ENCODE data around the gene RAB30.

RAB30 gene

GRCh38 chr11:83041126-83041525 is 30.6 kb downstream of the RAB30 start:
- DNase-seq (ENCODE audit: low spot score) = no peak
- no peak for FAIRE-seq

- no peak for FAIRE-seq
- DNase-seq (ENCODE audit: low spot score) = no peak
Observed at GRCh38 chr11:83039566-83039965, 32.1 kb downstream of the RAB30 start.

DNA sequence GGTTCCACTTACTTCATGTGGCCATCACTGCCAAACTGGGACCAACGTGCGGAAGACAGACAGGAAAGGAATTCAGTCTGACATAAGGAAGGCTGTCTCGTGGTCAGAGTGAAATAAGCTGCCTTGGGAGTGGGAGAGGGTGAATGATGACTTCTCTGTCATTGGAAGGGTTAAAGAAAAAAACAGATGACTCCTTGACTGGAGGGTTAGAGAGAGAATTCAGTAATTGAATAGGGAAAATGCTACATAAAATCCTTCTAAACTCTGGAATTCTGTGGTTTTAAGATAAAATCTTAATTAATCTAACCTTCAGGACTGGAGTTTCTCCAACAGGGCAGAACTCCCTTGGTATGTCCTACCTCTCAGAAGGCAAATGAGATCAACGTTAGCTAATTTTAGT is 33.8 kb downstream of the RAB30 start:
- DNase-seq (ENCODE audit: low spot score) (no peak), FAIRE-seq (no peak)

- FAIRE-seq = no peak
- no peak for DNase-seq (ENCODE audit: low spot score)
Observed at GRCh38 chr11:83036701-83037100, 35.0 kb downstream of the RAB30 start.

DNA sequence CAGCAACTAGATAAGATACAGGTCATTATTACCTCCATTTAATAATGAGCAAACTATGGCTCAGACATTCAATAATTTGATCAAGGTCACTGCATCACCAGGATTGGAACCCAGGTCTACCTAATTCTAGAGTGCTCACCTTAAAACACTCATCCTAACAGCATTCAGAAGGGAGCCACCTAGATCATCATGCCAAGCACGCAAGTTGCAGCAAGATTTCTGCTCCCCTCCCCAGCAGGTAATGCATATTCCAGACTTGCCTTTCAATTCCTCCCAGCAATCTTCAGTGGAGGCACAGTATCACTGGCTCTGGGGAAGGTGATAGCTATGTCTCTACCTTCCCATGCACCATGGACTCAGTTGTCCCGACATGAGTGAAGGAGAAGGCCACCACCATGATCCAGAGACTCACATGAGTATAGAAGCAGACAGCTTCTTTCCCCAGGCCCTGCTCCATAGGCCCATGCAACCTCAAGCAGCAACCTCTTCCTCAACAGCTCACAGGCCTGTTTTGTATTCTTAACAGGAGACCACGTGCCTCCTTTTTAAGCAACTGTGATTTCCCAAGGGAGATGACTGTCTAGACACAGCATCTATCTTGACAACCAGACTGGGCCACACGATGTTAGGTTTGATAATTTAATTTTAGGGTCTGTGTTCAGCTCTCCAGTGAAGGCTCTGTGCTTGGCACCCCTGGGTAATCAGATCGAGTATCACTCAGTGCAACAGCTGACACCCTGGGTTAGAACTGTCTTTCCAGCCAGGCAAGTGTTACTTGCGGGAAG is 36.4 kb downstream of the RAB30 start:
- FAIRE-seq (no peak), DNase-seq (ENCODE audit: low spot score) (no peak)

DNA sequence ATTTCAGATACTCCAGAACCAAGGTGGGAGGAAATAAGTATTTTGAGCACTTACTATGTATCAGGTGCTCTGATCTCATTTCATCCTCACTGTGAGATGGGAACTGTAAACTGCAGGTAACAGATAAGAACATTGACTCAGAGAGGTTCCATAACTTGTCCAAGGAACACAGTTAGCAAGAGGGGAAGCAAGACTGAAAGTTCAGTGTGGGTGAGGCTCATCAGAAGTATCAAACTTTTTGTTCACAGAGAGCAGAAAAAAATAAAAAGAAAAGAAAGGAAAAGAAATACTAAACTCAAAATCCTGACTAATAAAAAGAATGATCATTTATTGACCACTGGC is 37.1 kb downstream of the RAB30 start:
- DNase-seq (ENCODE audit: low spot score) (no peak), FAIRE-seq (no peak)

GRCh38 chr11:83033972-83034672 is 37.6 kb downstream of the RAB30 start:
- DNase-seq (ENCODE audit: low spot score) = peak; percentile 36

GRCh38 chr11:83033371-83033770 is 38.3 kb downstream of the RAB30 start:
- DNase-seq (ENCODE audit: low spot score) (no peak), FAIRE-seq (no peak)

More at GRCh38 chr11:83033972-83034672, 37.6 kb downstream of the RAB30 start:
- no peak for FAIRE-seq

GRCh38 chr11:83031127-83031526 is 40.6 kb downstream of the RAB30 start:
- no peak for FAIRE-seq

DNA sequence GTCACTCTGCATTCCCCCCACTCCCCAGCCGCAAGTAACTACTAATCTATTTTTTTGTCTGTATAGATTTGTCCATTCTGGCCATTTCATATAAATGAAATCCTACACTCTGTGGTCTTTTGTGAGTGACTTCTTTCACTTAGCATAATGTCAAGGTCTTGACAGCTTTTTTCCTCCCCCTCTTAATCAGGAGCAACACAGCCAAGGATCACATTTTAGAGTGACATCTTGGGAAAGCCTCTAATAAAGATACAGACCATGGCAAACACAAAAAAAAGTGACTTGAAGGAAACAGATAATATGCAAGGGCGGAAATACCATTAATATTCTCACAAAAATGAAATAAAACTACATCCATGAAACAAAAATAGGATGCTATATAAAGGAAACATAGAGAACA is 43.9 kb downstream of the RAB30 start:
- DNase-seq (ENCODE audit: low spot score) = no peak
- FAIRE-seq = no peak

More at GRCh38 chr11:83031127-83031526, 40.6 kb downstream of the RAB30 start:
- no peak for DNase-seq (ENCODE audit: low spot score)

- no peak for FAIRE-seq
Observed at GRCh38 chr11:83027289-83027688, 44.4 kb downstream of the RAB30 start.

GRCh38 chr11:83026229-83026628 is 45.5 kb downstream of the RAB30 start:
- FAIRE-seq = no peak

More at GRCh38 chr11:83027289-83027688, 44.4 kb downstream of the RAB30 start:
- no peak for DNase-seq (ENCODE audit: low spot score)

DNA sequence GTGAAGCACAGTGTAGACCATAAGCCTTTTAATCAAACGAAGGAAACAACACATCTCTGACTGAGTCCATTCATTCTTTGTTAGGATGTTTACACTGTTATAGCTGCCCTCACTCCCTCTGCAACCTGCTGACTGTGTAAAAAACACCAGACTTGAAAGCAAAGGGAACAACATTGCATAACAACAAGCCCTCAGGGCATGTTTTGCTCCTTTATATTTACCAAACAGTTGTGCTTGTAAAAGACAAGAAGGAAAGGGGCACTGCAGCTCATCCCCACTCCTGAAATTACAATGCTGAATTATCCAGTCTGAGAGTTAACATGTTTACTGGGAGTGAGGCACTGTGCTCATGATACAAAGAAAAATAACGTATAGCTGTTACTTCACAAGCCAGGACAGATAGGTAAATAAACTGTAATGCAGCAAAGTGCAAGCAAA is 46.4 kb downstream of the RAB30 start:
- FAIRE-seq (no peak), DNase-seq (ENCODE audit: low spot score) (no peak)

More at GRCh38 chr11:83026229-83026628, 45.5 kb downstream of the RAB30 start:
- no peak for DNase-seq (ENCODE audit: low spot score)

DNA sequence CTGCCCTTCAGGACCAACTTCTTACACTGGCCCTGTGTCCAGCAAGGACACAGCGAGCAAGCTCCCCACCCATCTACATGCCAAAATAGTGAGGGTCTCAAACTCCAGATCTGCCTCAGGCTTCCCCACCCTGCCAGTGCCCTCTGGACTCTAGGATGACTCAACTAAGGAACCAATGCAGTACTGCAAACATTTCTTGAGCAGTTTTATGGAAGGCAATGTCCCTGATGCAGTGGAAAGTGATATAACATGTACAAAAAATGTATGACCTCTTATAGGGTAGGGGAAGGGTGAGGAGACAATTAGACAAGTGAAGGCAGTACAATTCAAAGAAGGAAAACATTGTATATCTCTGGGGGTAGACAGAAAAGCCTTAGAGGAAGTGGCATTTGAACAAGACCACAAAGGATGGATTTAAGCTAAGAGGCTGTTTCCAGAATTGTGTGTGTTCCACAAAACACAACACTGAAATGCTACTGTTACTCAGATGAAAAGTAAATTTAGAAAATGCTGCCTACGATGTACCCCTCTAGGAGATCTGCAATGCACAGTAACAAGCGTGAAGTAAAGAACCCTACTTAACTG is 47.3 kb downstream of the RAB30 start:
- FAIRE-seq = no peak

GRCh38 chr11:83023410-83023809 is 48.3 kb downstream of the RAB30 start:
- no peak for FAIRE-seq

More for the DNA sequence above, 47.3 kb downstream of the RAB30 start:
- no peak for DNase-seq (ENCODE audit: low spot score)

GRCh38 chr11:83021780-83022125 is 49.9 kb downstream of the RAB30 start:
- no peak for DNase-seq (ENCODE audit: low spot score)
- FAIRE-seq = no peak

More at GRCh38 chr11:83023410-83023809, 48.3 kb downstream of the RAB30 start:
- DNase-seq (ENCODE audit: low spot score) = no peak

- DNase-seq (ENCODE audit: low spot score) (no peak), FAIRE-seq (no peak)
Observed at GRCh38 chr11:83020942-83021779, 50.5 kb downstream of the RAB30 start.

DNA sequence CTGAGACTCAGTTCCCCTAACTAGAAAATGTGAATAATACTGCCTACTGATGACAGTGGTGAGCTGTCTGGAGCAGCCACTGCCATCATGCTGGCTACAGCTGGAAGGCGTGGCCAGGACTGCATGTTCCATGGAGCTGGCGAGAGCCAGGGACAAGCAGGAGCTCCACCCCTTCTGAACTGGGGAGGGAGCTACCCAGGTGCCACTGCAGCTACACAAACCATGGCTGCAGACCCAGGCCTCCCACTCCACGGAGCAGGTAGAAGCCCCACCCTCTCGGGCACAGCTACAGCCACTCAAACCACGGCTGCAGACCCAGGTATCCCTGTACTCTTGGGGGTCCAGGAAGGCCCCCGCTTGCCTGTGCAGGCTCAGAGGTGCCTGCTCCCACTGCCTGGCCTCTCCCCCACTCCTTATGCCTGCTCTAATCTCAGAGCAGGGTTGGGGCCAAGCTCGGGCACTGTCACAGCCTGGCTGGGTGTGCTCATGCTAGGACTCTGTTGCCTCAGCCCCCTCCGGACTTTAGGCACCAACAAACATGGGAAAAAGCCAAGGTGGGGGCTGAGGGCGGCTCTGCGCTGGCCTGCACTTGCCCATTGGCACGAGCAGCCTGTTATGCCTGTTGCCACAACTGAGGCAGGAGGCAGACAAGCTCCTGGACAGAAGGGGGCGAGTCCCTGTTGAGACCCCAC is 51.7 kb downstream of the RAB30 start:
- DNase-seq (ENCODE audit: low spot score) = no peak
- FAIRE-seq = no peak

DNA sequence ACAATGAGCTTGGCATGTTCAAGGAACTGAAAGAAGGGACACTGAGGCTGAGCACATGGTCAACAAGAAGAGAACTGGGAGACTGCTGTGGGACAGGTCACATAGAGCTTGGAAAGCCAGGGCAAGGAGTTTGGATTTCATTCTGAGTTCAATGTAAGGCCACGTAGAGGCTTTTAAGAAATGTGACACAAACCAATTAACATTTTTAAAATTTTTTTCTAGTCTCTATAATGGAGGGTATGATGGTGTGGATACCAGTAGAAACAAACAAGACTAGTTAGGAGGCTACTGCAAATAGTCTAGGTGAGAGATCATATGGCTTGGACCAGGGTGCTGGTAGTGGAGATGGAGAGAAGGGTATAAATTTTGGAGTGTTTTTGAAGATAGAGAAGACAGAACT is 56.7 kb downstream of the RAB30 start:
- DNase-seq (ENCODE audit: low spot score) (no peak), FAIRE-seq (no peak)

DNA sequence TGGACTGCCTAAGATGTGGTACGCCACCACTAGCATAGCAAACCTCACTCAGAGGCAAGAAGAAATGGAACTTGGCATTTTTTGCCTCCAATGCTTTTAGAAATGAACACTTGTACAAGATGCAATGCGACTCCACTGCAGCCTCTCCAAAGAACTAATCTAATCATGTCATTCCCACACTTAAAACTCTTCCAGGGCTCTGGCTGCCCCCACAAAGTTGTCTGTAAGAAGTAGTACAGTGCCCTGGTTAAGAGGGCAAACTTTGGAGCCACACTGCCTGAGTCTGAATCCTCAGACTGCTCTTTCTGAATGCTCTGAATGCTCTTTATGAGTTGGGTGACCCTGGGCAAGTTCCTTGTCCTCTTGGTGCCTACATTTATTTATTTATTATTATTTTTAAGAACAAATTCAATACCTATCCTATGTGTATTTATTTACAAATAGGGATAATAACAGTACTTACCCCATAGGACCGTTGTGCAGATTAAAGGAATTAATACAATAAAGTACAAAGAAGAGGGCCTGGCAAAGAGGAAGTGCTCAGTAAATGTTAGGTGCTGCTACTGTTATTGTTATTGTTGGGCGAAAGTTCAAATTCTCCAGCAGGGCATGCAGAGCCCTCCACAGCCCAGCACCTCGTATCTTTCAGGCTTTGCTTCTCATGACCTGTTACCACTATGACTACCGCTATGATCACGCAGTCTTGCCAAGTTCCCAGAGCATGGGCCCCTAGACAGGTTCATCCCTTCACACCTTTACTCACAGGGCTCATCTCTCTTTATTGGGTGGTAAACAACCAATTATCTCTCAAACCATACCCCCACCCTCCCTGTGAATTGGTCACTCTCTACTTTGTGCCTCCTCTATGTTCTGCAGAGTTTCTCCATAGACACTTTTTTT is 59.3 kb downstream of the RAB30 start:
- FAIRE-seq = no peak
- no peak for DNase-seq (ENCODE audit: low spot score)
